C4-2B (cell line): Measurements from ENCODE around the gene LMNTD2.

Experiments
- CTCF ChIP-seq: fragments of 450-650 bp; conservative IDR thresholded peaks from 2 replicates; pipeline ENCODE4 v1.5.1; 2017; ENCODE audit warnings: mild to moderate bottlenecking
- ZFX ChIP-seq: fragments of 450-650 bp; IDR thresholded peaks from 2 replicates; pipeline ENCODE4 v1.6.1; 2017

- TF ChIP-seq CTCF (no peak), ZFX (no peak)
Observed at GRCh38 chr11:593347-593746, 32.8 kb upstream of the LMNTD2 start.
